PC-9 (cell line): ENCODE results near the gene TRMT61B. TPM values are rescaled to one million over a fixed set of nuclear protein-coding genes. Genes with fewer than 3 reads are reported as not detected.

Source experiments
- BruUV-seq: library from RNA; stranded (reverse); fragments of 400-500 nt; replicated peaks from 2 replicates; lab custom pipeline; 2021; lab: Mats Ljungman, UMichigan
- CTCF ChIA-PET: fragments of 300-600 bp; sonication (Branson Sonifier 250); formaldehyde crosslinking; loops from one replicate; lab custom pipeline; 2022; ENCODE audit warnings: antibody characterized with exemption; lab: Charles Lee
- POLR2A ChIA-PET: fragments of 300-600 bp; sonication (Branson Sonifier 250); formaldehyde crosslinking; loops from one replicate; lab custom pipeline; 2022; ENCODE audit warnings: antibody characterized with exemption; ENCODE audit not compliant: unreplicated experiment; lab: Charles Lee
- DNase-seq, 2 experiments: peaks; one replicate each; pipeline versions ENCODE4 v3.0.0 to v3.0.0-alpha.2; 2015 to 2022; ENCODE audit warnings: mixed read lengths in 1 of 2
- H2AFZ ChIP-seq: fragments of 200-600 bp; sonication (generic); 2 replicates; pipeline ENCODE4 v1.8.1; 2017; ENCODE audit warnings: antibody characterized with exemption
- H3F3A ChIP-seq: fragments of 200-600 bp; sonication (generic); 2 replicates; pipeline ENCODE4 v1.8.1; 2017; ENCODE audit warnings: antibody characterized with exemption, mild to moderate bottlenecking, low read depth; ENCODE audit not compliant: insufficient read depth
- H3K27ac ChIP-seq: fragments of 200-600 bp; sonication (generic); 2 replicates; pipeline ENCODE4 v1.6.1; 2016; ENCODE audit warnings: mixed run types
- H3K27me3 ChIP-seq: fragments of 200-600 bp; sonication (generic); 2 replicates; pipeline ENCODE4 v1.6.1; 2016; ENCODE audit warnings: low read depth, mixed run types; ENCODE audit not compliant: insufficient read depth
- H3K36me3 ChIP-seq: fragments of 200-600 bp; sonication (generic); 2 replicates; pipeline ENCODE4 v1.6.1; 2016; ENCODE audit warnings: low read depth, mixed run types
- H3K4me1 ChIP-seq: fragments of 200-600 bp; sonication (generic); replicated peaks from 2 replicates; pipeline ENCODE4 v1.6.1; 2016; ENCODE audit warnings: mixed run types; ENCODE audit not compliant: insufficient read depth
- H3K4me2 ChIP-seq: fragments of 200-600 bp; sonication (generic); 2 replicates; pipeline ENCODE4 v1.6.1; 2017; ENCODE audit warnings: mixed run types
- H3K4me3 ChIP-seq: fragments of 200-600 bp; sonication (generic); 2 replicates; pipeline ENCODE4 v1.6.1; 2016; ENCODE audit warnings: mixed run types
- H3K79me2 ChIP-seq: fragments of 200-600 bp; sonication (generic); 2 replicates; pipeline ENCODE4 v1.6.1; 2017; ENCODE audit warnings: low read depth, mixed run types
- H3K9me2 ChIP-seq: fragments of 200-600 bp; sonication (generic); 2 replicates; pipeline ENCODE4 v1.8.1; 2017; ENCODE audit warnings: mild to moderate bottlenecking; ENCODE audit not compliant: insufficient read depth
- H3K9me3 ChIP-seq: fragments of 200-600 bp; sonication (generic); 2 replicates; pipeline ENCODE4 v1.8.1; 2016; ENCODE audit warnings: low read depth; ENCODE audit not compliant: insufficient read depth
- H4K20me1 ChIP-seq: fragments of 200-600 bp; sonication (generic); 2 replicates; pipeline ENCODE4 v1.8.1; 2017; ENCODE audit not compliant: insufficient read depth
- EZH2 ChIP-seq: fragments of 200-600 bp; sonication (generic); IDR thresholded peaks from 2 replicates; pipeline ENCODE4 v1.8.0; 2017; ENCODE audit warnings: antibody characterized with exemption, low read depth
- intact Hi-C: fragments of 100-400 bp; cut with micrococcal nuclease; formaldehyde crosslinking; loops from one replicate; pipeline ENCODE4 v1.10.0; 2022; ENCODE audit not compliant: unreplicated experiment
- total RNA-seq: library from RNA; stranded (reverse); gene quantifications from 2 replicates; pipeline ENCODE4 v1.2.3, GENCODE V29; 2021
- TF ChIP-seq, protein P1 (sequence below): fragments of 200-600 bp; sonication (generic); conservative IDR thresholded peaks from 2 replicates; pipeline ENCODE4 v1.6.1; 2017; ENCODE audit warnings: mixed run types, antibody characterized with exemption, mild to moderate bottlenecking, moderate library complexity

TRMT61B gene
- total RNA-seq, 1 experiment from 2014 or later, result 21.1 TPM

DNA sequence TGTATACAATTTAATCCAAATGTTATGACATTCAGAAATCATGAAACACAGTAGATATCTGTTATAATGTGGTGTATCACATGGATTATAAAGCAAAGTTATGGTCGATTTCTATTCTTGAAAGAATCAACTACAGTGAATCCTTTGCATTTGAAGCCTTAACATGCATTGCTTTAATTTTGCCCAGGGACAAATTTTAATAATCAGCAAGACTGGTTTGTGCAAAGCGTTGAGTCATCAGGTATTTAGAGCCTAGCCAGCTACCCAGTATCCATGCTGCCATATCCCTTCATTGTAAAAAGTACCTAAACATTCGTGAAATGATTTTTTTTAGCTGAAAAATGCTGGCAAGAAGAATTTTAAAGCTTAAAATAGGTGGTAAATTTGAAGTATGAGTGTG lies 68.4 kb downstream of the TRMT61B start:
- no peak overlapping the region for H2AFZ ChIP-seq
- H3K4me1 ChIP-seq, result peaks cover 32% of the 10 kb centered on the region
- H3F3A ChIP-seq, result peaks cover 68% of the 10 kb centered on the region; the same call in 1 of the 2 replicates
- H3K4me2 ChIP-seq, result peak overlapping the region; percentile 25; the same call in 1 of the 2 replicates
- no peaks in the 10 kb centered on the region for H3K9me2 ChIP-seq
- peaks cover 58% of the 10 kb centered on the region for H3K36me3 ChIP-seq
- BruUV-seq, result no TSS peak
- no peaks in the 10 kb centered on the region for H3K27me3 ChIP-seq
- ChIA-PET CTCF (interaction anchor here (0.6 kb wide), 1 partner anchor 31 kb away, joined by 4 read pairs; no protein-coding TSS in a partner anchor), POLR2A (interaction anchor here (0.6 kb wide), 2 partner anchors 10 to 188 kb away, joined by 10 read pairs; no protein-coding TSS in a partner anchor)
- TF ChIP-seq EZH2, result no peak
- TF ChIP-seq, protein P1, sequence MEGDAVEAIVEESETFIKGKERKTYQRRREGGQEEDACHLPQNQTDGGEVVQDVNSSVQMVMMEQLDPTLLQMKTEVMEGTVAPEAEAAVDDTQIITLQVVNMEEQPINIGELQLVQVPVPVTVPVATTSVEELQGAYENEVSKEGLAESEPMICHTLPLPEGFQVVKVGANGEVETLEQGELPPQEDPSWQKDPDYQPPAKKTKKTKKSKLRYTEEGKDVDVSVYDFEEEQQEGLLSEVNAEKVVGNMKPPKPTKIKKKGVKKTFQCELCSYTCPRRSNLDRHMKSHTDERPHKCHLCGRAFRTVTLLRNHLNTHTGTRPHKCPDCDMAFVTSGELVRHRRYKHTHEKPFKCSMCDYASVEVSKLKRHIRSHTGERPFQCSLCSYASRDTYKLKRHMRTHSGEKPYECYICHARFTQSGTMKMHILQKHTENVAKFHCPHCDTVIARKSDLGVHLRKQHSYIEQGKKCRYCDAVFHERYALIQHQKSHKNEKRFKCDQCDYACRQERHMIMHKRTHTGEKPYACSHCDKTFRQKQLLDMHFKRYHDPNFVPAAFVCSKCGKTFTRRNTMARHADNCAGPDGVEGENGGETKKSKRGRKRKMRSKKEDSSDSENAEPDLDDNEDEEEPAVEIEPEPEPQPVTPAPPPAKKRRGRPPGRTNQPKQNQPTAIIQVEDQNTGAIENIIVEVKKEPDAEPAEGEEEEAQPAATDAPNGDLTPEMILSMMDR, result no peak
- peaks cover 51% of the 10 kb centered on the region for H3K79me2 ChIP-seq
- intact Hi-C loops, result no loop called here
- H3K4me3 ChIP-seq, result no peak overlapping the region
- DNase-seq, result peak in 1 of 2 experiments; percentile 68
- peaks cover 6% of the 10 kb centered on the region for H4K20me1 ChIP-seq
- H3K9me3 ChIP-seq, result no peaks in the 10 kb centered on the region
- H3K27ac ChIP-seq, result peak overlapping the region; percentile 91

Other genes starting within 250 kb of the TRMT61B start
- 231 and 260 TPM in 2 replicates for gene PPP1CB, start 118.5 kb downstream of the TRMT61B start, total RNA-seq
- 1.9 and 3.0 TPM in 2 replicates for gene SPDYA, start 59.5 kb downstream of the TRMT61B start, total RNA-seq
- gene WDR43, start 24.4 kb upstream of the TRMT61B start, total RNA-seq, result 37.1 and 57.9 TPM in 2 replicates
- gene TOGARAM2, start 111.0 kb upstream of the TRMT61B start, total RNA-seq, result 0.44 and 0.45 TPM in 2 replicates
- gene PCARE, start 204.2 kb upstream of the TRMT61B start, total RNA-seq, result not detected in 2 replicates
- gene CLIP4, start 245.1 kb upstream of the TRMT61B start, total RNA-seq, result 107 and 134 TPM in 2 replicates